ENCODE measurements around the gene DTNA.

Gene DTNA

GRCh38 chr18:34864836-34865497 is 154.9 kb downstream of the DTNA start:
- DNase-seq, result no peak

- peak; percentile 25 for DNase-seq
Measured at GRCh38 chr18:34866310-34866709, 156.2 kb downstream of the DTNA start.

- DNase-seq, result no peak
Measured at GRCh38 chr18:34866739-34867138, 156.6 kb downstream of the DTNA start.

DNA sequence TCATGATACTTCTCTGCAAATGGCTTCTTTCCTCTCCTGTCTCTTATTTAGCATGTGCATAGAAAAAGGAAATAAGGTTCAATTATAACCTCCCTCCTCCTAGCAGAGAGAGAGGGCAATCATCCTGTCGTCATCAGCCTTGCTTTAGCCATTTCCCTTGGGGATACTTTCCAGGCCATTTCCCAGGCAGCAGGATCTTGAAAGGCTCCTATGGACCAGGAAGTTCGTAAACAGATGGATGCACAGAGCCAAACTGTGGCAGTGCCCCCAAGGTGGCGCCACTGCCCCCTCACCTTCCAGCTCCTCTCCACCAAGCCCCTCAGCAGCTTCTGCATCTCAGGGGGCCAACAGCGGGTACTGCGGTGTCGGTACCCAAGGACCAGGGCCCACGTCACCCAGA is 157.4 kb downstream of the DTNA start:
- DNase-seq, result no peak

- no peak for DNase-seq
Measured at GRCh38 chr18:34870555-34871310, 160.6 kb downstream of the DTNA start.

DNA sequence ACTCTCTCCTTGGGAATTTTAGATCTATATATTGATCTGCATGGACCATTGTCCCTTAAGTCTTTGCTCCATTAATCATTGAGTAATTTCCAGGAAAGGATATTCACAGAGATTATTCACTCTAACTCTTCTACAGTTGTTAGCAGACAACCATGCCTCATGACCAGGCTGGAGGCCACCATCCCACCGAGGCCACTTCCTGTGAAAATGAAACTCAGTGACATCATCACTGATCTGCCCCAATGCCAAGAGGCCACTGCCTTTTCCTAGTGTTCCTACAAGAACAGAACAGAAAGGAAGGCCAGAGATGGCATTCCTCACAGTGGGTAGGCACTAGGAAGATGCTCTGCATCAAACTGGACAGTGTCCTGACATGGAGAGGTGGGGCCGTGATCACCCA is 161.3 kb downstream of the DTNA start:
- DNase-seq, result no peak

DNA sequence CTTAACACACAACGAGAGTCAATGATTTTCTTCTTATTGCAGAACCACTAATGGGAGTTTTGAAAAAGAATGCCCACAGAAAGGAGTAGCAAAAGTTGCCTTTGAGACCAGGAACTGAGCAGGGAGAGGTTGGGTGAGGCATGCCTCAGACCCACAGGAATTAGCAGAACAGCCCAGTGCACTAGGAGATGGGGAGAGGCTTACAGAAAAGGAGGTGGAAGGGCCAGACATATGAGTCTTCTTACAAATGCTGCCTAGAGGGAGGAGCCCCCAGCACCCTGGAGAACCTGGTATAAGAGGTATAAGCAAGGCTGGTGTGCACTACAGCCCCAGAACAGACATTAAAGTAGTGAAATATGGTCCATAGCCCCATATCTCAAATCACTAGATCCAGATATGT is 162.0 kb downstream of the DTNA start:
- no peak for DNase-seq

DNA sequence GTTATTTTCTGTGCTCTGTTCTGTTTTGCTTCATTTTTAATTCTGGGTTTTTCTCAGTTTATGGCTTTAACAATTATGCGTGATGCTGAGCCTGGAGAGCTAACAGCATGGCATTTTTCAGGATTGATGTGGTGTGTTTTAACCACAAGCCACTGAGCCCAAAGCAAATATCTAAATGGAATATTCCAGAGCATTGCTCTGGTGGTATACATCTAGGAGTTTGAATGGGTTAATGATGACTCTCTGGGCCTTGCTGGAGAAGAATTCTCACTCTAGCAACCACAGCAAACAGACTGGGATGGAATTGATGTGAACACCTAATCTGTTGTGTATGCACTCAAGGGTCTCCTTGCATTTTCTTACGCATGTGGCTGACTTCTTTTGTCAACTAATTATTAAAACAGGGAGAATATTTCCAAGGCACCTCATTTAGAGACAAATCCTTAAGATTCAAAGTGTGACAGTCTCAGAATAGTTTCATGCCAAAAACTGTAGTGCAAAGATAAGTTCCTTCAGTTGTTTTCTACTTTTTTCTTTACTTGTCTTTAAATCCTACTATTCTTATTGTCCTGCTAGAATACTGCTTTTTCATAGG is 164.0 kb downstream of the DTNA start:
- no peak for DNase-seq

DNA sequence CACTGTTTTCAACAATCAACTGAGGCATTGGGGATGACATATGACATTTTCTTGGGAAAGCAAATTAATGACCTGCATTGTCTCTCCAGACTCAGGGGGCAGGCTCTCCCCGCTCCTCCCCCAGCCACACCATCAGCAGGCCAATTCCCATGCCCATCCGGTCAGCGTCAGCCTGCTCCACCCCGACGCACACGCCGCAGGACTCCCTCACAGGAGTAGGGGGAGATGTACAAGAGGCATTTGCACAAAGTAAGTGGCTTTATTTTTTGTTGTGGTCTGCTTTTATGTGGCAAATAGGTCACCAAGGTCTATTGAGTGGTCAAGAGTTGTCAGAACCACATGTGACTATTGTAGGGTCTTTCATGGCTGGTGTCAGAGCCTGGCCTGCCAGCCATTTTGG is 165.1 kb downstream of the DTNA start:
- no peak for DNase-seq

DNA sequence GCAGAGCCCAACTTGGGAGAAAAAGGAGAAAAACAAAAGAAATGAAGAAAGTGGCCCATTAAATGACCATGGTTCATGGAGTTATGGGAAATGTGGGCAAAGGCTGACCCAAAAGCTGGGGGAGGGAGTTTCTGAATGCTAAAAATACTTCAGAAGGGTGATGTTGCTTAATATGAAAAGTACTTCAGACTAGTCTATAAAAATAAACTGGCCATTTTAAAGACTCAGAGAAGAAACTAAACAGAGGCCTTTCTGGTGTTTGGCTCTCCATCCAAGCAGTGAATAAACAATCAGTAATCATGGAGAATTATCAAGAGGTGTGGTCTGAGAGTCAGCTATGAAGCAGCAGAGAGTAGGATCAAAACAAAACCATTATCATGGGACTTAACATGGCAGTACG is 170.3 kb downstream of the DTNA start:
- DNase-seq, result no peak

GRCh38 chr18:34880882-34881834 is 171.1 kb downstream of the DTNA start:
- DNase-seq, result no peak

DNA sequence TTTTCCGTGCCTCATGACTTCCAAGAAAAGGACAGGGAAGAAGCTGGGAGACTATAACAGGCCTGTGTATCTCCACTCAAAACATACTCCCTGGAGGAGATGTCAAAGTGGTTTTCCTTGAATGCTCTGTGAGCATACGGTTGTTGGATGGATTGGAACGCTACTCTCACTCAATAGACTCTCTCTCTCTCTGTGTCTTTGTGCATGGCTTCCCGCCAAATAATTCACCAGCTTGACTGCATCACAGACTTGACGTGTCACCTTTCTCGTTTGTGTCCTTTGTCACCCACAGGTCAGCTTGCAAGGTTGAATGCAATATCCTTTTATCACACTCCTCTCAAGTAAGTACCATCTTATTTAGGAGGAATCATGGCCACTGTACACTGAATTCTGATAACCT is 174.3 kb downstream of the DTNA start:
- DNase-seq, result no peak

DNA sequence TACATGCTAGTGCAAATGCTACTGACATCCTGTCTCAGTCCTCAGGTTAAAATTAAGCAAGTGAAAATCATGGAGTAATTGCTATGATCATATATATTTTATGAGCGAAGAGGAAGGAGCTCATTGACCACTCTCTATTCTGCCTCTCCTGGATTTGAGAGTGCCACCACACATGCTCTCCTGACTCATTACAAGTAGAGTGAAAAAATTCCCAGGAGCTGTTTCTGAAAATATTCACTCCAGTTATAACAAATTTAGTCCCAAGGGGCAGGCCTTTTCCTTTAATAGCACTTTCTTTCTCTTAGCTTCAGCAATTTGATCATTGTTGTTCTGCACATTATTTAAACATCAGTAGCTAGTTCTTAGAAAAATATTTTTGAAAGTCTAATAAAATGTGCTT is 176.1 kb downstream of the DTNA start:
- no peak for DNase-seq

- DNase-seq, result no peak
Measured at GRCh38 chr18:34887881-34888580, 177.9 kb downstream of the DTNA start.

GRCh38 chr18:34890486-34891085 is 180.5 kb downstream of the DTNA start:
- DNase-seq, result no peak

- no peak for DNase-seq
Measured at GRCh38 chr18:34892379-34892778, 182.3 kb downstream of the DTNA start.

GRCh38 chr18:34893239-34893638 is 183.1 kb downstream of the DTNA start:
- DNase-seq, result no peak

DNA sequence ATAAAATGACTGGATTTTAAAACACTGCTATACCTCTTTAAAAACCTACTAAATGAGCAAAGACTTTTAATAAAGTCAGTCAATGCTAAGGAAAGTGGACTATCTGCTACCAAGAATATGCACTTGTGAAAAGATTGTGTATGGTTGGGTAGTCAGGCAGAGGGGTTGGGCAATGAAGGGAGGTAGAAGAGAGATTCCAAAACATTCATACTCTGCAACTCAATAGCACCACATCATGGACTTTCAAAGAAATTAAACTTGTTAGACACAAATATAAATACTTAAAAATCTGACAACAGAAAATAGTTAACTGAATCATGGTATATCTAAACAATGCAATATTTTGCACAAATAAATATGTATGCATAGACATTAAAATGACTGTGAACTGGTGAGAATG is 191.2 kb downstream of the DTNA start:
- DNase-seq, result no peak

- no peak for DNase-seq
Measured at GRCh38 chr18:34904994-34905393, 194.9 kb downstream of the DTNA start.

- DNase-seq, result peak; percentile 4
Measured at GRCh38 chr18:34906985-34907384, 196.9 kb downstream of the DTNA start.

DNA sequence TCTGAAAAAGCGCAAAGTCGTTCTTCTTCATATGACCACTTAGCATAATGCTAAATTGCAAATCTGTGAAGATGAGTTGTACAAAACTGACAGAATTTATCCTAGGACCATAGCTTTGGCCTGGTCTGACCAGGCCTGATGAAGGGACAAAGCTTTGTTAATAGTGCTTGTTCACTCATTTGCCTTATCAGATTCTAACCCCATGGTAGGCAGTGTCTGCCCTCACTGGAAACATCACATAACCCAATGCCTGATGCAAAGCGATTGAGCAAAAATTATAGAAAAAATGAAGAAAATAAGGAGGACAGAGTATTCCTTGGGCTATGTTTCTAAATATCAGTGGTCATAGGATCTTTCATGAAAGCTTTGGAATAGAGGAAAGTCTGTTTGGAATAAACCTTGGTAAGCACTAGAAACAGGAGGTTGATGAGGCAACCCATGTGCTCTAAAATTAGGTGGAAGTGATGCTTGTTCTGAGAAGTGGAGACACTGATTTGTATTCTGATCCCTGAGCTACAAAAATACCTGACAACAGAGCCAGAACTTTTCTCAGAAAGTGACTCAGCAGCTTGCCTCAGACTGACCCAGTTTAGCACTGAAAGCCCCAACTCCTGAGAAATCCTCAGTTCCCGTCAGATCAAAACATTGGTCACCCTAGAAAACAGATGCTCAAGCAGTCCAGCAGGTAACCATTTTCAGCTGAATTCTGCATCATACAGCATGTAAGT is 199.7 kb downstream of the DTNA start:
- DNase-seq, result no peak

All from stimulated activated CD4-positive, alpha-beta T cell treated with anti-CD3 and anti-CD28 coated beads, Interleukin-1b, Interleukin-23, amount 100 ng/mL, for 48 hours (primary cell).